Hypothalamus (tissue), 51 donors: Measurements from ENCODE around the gene LAMA3.
"Not testable (repeated sequence)": the region's sequence is repeated elsewhere in the genome, so short reads cannot be mapped to it uniquely, and the experiment has no call there.

ENCODE experiments used
- DNase-seq, 51 donors: peaks; one replicate each; lab custom pipeline; 2025; lab: John Stamatoyannopoulos, UW

The LAMA3 gene

GRCh38 chr18:23702606-23703005, 13.4 kb downstream of the LAMA3 start:
- DNase-seq, result no peak

GRCh38 chr18:23703057-23703986, 14.1 kb downstream of the LAMA3 start:
- no peak for DNase-seq

GRCh38 chr18:23703987-23704384, 14.7 kb downstream of the LAMA3 start:
- DNase-seq, result no peak

GRCh38 chr18:23704806-23705205, 15.6 kb downstream of the LAMA3 start:
- DNase-seq, result no peak

GRCh38 chr18:23706971-23707640, 17.9 kb downstream of the LAMA3 start:
- no peak for DNase-seq

- DNase-seq, result no peak
Measured at GRCh38 chr18:23710068-23710527, 20.8 kb downstream of the LAMA3 start.

GRCh38 chr18:23710946-23711345, 21.7 kb downstream of the LAMA3 start:
- no peak for DNase-seq

GRCh38 chr18:23711426-23711825, 22.2 kb downstream of the LAMA3 start:
- no peak for DNase-seq

GRCh38 chr18:23712445-23712844, 23.2 kb downstream of the LAMA3 start:
- DNase-seq, result no peak

GRCh38 chr18:23714576-23714975, 25.3 kb downstream of the LAMA3 start:
- DNase-seq, result no peak

GRCh38 chr18:23716079-23716478, 26.8 kb downstream of the LAMA3 start:
- not testable (repeated sequence) for DNase-seq

- DNase-seq, result peak in 2 of 51 donors; percentile 2 to 23
Measured at GRCh38 chr18:23716516-23716915, 27.3 kb downstream of the LAMA3 start.

GRCh38 chr18:23716966-23717365, 27.7 kb downstream of the LAMA3 start:
- DNase-seq, result no peak

GRCh38 chr18:23718243-23718720, 29.0 kb downstream of the LAMA3 start:
- no peak for DNase-seq

- DNase-seq, result no peak
Measured at GRCh38 chr18:23718731-23719130, 29.5 kb downstream of the LAMA3 start.

- no peak for DNase-seq
Measured at GRCh38 chr18:23719634-23720201, 30.5 kb downstream of the LAMA3 start.

- DNase-seq, result no peak
Measured at GRCh38 chr18:23721696-23722480, 32.6 kb downstream of the LAMA3 start.

GRCh38 chr18:23722646-23723045, 33.4 kb downstream of the LAMA3 start:
- no peak for DNase-seq

- DNase-seq, result no peak
Measured at GRCh38 chr18:23723121-23723520, 33.9 kb downstream of the LAMA3 start.

- no peak for DNase-seq
Measured at GRCh38 chr18:23724681-23725080, 35.4 kb downstream of the LAMA3 start.

- DNase-seq, result no peak
Measured at GRCh38 chr18:23725351-23725750, 36.1 kb downstream of the LAMA3 start.
